Activated CD4-positive, alpha-beta T cell treated with anti-CD3 and anti-CD28 coated beads, Interleukin-10, Interleukin-2, amounts not matched to agents 100 ng/mL and 50 ng/mL, durations not matched to agents 16 hours and 8 hours (primary cell): ENCODE measurements around the gene C5.
"Not testable (repeated sequence)": the region's sequence is repeated elsewhere in the genome, so short reads cannot be mapped to it uniquely, and the experiment has no call there.

Source experiments
- DNase-seq: peaks from one replicate; pipeline ENCODE4 v3.0.0-alpha.2; 2020

C5 gene

GRCh38 chr9:121050128-121050988, at the start of gene C5:
Gene C5 (minus strand): TSS chr9:121050275. CDS start chr9:121050246, 29 bp downstream.
- no peak for DNase-seq

- DNase-seq = no peak
Measured at GRCh38 chr9:121098567-121099198, 48.6 kb upstream of the C5 start.

- no peak for DNase-seq
Measured at GRCh38 chr9:121095057-121095456, 45.0 kb upstream of the C5 start.

- DNase-seq = not testable (repeated sequence)
Measured at GRCh38 chr9:121090743-121091142, 40.7 kb upstream of the C5 start.

- DNase-seq = no peak
Measured at GRCh38 chr9:121088576-121088975, 38.5 kb upstream of the C5 start.

GRCh38 chr9:121085661-121086060, 35.6 kb upstream of the C5 start:
- DNase-seq = no peak

- DNase-seq = no peak
Measured at GRCh38 chr9:121082075-121082474, 32.0 kb upstream of the C5 start.

GRCh38 chr9:121075251-121076036, 25.4 kb upstream of the C5 start:
- DNase-seq = no peak

GRCh38 chr9:121074370-121075250, 24.5 kb upstream of the C5 start, which contains the start of gene CNTRL:
Gene CNTRL (plus strand): TSS chr9:121074955. CDS start chr9:121088327, 13,372 bp downstream.
- peak; percentile 97 for DNase-seq

- no peak for DNase-seq
Measured at GRCh38 chr9:121073038-121073437, 23.0 kb upstream of the C5 start.

- peak; percentile 56 for DNase-seq
Measured at GRCh38 chr9:121071756-121072421, 21.8 kb upstream of the C5 start.

- peak; percentile 55 for DNase-seq
Measured at GRCh38 chr9:121071370-121071755, 21.3 kb upstream of the C5 start.

- DNase-seq = no peak
Measured at GRCh38 chr9:121069396-121069795, 19.3 kb upstream of the C5 start.

GRCh38 chr9:121067640-121068039, 17.6 kb upstream of the C5 start:
- DNase-seq = peak; percentile 44

- DNase-seq = no peak
Measured at GRCh38 chr9:121066850-121067249, 16.8 kb upstream of the C5 start.

GRCh38 chr9:121059998-121060636, 10.0 kb upstream of the C5 start:
- peak; percentile 54 for DNase-seq

GRCh38 chr9:121059513-121059912, 9.4 kb upstream of the C5 start:
- DNase-seq = no peak

- no peak for DNase-seq
Measured at GRCh38 chr9:121057821-121058220, 7.7 kb upstream of the C5 start.

- DNase-seq = no peak
Measured at GRCh38 chr9:121055642-121056143, 5.6 kb upstream of the C5 start.

- DNase-seq = no peak
Measured at GRCh38 chr9:121053544-121053943, 3.5 kb upstream of the C5 start.

GRCh38 chr9:121048618-121049017, 1.5 kb downstream of the C5 start:
- DNase-seq = no peak
